NCI-H128 (cell line): ENCODE results near the gene ZNF280B.

Experiments used
- DNase-seq: peaks from one replicate; lab custom pipeline; 2025; ENCODE audit not compliant: unreplicated experiment; lab: John Stamatoyannopoulos, UW

ZNF280B gene

DNA sequence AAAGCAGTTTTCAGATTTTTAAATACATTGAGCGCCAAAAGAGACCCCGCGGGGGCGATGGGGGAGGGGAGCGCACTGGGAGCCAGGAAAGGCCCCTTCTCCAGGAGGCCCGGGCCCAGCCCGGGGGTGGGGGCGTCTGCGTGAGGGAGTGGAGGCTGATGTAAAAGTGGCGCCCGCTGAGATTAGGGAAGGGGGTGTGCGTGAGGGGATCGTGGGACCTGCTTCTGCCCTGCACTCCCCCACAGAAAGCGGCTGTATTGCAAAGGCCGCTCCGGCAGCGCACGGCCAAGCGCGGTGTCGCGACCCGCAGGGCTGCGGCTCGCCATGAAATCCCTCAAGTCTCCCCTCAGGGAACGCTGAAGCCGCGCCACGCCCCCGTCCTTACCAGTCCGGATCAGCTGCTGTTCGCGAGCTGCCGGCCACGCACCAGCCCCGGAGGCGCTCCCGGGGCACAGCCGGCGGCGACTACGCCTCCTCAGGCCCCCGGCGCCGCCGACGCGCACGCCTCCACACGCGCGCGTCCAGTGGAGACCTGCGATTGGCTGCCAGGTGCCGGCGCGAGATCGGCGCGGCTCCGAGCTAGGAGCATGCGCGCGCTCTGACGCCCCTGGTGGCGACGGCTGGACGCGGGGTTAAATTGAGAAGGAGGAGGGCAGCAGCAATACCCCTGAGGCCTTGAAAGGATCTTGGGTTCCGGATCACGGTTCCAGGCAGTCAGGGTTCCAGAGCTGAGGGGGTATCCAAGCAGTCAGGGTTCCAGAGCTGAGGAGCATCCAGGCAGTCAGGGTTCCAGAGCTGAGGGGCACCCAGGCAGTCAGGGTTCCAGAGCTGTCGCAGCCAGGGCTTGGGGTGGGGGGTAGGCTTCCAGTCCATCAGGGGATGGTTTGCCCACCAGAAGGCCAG is at the start of gene ZNF280B:
ZNF280B (minus strand) TSS at position 469 of the 903 bp plus-strand sequence. CDS start 19,344 bp downstream, outside the sequence.
- peak; percentile 14 for DNase-seq

DNA sequence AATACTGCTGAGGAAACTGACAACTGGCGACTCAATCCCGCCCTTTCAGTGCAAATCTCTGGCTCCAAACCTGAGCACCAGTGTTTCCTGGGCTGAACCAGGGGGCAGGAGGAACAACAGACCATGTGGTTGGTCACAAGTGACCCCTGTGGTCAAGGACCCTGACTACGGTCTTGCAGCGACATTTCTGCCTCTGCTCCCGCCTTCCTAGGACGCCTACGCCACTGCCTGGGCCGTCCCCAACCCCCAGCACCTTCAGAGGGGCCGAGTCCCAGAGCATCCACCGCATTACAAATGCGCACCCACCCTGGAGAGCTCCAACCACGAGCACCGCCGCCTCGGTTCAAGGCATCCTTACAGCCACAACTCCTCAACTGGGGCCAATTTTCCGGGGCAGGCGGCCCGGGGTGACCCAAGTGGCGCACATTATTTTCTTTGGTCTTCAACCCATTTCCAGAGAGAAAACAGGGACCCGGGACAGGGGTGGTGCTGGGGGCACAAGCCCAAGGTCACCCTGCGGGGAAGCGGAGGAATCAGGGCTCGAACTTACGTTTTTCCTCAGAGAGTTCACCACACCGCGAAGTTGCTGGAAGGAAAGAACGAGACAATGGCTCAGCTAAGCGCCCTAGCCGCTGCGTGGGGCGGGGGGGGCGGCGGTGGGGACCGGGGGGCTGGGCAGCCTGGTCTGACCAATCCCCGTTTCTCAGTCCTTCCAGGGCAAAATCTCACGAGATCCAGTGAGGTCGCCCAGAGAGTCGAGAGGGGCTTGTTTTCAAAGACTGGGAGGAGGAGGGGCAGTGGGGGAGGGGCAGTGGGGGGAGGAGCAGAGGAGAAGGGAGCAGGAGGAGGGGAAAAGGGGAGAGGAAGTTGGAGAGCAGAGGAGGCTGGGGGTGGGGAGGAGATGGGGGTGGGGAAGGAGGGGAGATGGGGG is 48.7 kb upstream of the ZNF280B start:
- no peak for DNase-seq

DNA sequence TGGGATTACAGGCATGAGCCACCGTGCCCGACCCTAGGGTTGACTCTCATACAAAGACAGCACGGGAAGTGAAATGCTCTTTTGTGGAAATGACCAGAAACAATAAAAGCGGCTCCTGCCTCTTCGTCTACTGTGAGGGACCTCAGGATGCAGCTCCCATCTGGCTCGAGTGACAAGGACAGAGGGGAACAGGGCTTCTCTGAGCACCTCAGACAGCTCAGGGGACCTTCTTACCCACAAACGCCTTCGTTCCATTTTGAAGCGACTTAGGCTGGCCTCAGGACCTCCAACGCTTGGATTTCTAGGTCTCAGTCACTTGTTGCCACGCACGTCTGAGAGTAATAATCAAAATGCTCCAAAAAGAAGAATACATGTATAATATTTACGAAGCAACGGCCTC is 48.0 kb upstream of the ZNF280B start:
- DNase-seq, result no peak

DNA sequence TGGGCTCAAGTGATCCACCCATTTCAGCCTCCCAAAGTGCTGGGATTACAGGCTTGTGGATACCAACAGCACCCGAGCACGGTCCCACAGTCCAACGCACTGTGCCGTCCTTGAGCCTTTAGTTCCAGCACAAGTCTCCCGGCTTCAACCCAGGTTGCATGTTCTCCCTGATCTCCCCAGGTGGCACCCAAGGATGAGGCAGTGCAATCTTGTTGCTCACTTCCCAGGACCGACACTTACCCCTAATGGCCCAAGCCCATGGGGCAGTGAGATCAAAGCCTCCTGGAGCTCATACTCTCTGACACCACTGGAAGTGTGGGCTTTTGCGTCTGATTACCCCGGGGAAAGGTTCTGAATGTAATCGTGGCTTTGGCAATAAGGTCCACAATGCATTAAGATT is 47.1 kb upstream of the ZNF280B start:
- no peak for DNase-seq

DNA sequence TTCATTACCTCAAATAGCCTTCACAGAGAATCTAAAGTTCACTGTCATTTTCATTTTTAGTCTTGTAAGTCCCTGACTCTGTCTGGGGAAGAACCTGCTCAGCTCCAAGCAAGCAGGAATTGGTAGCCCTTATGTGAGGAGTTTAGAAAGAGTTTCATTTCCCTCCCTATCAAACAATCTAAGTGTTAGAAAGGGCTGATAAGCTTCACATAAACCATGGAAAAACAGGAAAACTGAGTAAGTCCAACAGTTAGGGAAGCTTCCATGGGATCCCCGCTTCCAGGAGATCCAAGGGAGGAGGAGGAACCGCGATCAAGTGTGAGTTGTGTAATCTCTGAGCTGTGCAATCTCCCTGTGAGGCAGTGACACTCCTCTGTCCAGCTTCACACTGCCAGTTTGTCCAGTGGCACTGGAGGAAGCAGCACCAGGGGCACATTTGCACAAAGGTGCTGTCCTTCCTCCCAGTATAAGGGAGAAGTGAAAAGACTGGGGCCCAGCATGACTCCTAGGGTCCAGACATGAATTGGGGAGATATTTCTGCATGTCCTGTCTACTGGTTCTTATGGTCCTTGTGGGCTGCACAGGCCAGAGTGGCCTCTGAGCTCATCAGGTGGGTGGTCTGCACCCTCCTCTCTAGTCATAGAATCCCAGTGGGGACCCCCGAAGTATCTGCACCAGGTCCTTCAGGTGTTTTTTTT is 46.2 kb upstream of the ZNF280B start:
- DNase-seq, result no peak

- DNase-seq, result no peak
Measured at GRCh38 chr22:22553735-22554586, 45.4 kb upstream of the ZNF280B start.

DNA sequence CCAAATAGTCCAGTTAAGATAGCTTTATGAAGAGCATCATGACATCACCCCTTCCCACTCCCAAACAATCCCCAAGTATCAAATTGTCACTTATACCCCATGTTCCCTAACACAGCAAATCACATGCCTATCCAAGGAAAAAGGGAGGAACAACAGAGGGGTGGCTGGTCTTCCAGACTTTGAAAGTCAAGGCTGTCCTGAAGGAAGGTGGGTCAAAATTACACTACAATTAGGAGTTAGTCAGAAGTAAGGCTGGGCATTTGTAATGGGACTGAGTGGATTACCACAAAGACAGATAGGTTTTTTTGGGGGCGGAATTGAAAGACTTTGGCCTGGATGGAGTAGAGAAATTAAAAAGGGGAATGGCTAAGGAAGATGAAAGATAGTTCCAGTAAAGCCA is 44.6 kb upstream of the ZNF280B start:
- no peak for DNase-seq

GRCh38 chr22:22552630-22553029 is 44.1 kb upstream of the ZNF280B start:
- DNase-seq, result no peak

DNA sequence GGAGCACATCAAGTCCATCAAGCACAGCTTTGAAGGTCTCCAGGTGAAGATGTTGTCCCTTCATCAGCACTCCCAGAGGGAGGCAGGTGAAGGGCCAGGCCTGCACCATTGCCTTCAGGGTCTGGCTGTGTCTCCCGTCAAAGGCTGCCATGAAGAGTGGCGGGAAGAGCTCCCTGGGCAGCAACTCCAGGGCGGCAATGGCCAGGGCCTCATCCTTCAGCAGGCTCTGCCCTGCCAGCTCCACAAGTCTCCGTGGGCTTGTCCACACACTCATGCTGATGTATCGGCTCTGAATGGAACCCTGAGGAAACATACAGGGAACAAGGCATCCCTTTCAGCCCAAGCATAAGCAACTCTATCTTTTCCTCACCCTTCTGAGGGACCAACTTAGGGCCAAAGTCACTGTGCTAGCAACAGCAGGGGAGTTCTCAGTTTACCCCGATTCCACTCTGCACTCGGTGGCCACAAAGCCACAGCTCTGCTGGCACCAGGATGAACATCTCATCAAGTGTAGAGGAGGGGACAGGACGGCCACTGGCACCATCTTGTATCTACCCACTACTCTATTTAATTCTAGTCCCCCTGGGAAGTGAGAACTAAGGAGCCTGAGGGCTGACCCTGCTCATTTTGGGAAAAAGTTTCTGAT is 42.4 kb upstream of the ZNF280B start:
- no peak for DNase-seq

GRCh38 chr22:22548910-22549309 is 40.4 kb upstream of the ZNF280B start:
- DNase-seq, result no peak

DNA sequence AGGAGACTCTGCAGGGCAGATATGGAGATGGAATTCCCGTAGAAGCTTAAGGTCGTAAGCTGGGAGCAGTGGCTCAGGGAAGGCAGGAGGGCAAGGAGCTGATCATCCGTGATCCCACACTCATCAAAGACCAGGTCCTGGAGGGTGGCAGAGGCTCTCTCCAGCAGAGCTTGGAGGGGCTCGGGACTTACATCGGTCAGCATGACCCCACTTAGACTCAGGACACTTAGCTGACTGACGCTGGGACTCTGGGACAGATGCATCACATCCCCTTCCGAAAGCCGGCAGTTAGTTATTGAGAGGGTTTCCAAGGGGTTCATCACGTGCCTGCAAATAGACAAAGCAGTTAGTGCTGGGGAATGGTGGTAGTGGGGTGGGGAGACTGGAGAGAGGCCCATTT is 39.8 kb upstream of the ZNF280B start:
- DNase-seq, result no peak

DNA sequence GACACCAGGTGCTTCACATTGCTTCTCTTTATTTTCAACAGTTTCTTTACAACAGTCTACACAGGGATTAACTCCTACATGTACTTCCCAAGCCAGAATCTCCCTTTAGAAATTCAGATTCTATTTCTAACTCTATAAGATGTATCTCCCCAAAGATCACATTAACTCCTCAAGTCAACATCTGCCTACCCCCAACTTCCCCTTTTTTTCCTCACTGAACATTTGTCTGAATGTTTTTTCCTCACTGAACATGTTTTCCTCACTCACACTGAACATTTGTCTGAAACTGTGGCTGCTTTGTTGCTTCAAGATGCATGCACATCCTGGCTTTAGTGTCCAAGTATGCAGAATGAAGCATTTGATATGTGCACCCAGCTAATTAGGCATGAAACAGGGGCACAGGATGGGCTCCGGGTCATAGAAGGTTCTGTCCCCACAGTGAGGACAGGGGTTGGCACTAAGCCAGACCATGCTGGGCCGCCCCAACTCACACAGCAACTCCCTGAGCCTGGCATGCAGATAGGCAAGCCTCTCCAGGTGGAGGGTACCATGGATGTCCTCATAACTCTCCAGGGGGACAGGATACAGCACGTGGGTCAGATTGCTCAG is 39.3 kb upstream of the ZNF280B start:
- DNase-seq, result no peak

DNA sequence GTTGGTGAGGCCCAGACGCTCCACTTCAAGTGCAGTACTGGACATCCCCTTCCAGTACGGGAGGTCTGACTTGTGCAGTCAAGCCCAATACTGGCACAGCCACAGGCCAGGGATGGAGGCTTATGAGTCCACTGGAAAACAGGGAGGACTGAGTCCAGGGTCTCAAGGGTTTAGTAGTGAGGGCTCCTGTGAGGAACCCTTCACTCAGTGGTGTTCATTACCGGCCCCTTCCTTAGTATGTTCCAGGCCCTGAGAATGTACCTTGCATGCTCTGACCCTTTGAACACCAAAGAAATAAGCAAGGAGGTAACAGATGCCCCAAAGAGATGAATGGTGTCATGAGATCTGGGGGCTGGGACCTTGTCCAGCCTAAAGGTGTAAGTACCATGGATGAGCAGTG is 38.7 kb upstream of the ZNF280B start:
- DNase-seq, result no peak

GRCh38 chr22:22546490-22546889 is 37.9 kb upstream of the ZNF280B start:
- DNase-seq, result no peak

GRCh38 chr22:22545084-22545483 is 36.5 kb upstream of the ZNF280B start:
- no peak for DNase-seq

DNA sequence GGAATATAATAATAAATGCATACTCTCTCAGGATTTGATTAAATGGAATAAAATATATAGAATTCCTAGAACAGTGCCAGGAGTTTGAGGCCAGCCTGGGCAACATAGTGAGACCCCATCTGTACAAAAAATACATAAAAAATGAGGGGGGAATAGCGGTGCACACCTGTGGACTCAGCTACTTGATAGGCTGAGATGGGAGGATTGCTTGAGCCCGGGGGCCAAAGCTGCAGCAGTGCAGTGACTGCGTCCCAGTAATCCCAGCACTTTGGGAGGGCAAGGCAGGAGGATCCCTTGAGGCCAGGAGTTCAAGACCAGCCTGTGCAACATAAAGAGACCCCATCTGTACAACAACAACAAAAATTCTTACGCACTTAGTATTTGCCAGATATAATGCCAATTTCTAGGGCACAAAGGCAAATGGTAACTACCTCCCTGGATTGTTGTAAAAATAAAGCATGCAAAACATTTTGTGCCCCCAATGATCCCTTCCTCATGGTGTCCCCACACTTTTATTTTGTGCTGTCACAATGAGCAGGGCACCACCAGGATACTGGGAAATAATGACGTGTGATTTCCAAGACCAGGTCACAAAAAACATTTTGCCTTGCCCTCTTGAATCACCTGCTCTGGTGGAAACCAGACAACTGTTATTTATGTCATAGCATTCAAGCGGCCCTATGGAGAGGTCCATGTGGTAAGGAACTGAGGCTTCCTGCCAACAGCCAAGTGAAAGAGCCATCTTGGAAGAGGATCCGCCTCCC is 29.9 kb upstream of the ZNF280B start:
- no peak for DNase-seq

DNA sequence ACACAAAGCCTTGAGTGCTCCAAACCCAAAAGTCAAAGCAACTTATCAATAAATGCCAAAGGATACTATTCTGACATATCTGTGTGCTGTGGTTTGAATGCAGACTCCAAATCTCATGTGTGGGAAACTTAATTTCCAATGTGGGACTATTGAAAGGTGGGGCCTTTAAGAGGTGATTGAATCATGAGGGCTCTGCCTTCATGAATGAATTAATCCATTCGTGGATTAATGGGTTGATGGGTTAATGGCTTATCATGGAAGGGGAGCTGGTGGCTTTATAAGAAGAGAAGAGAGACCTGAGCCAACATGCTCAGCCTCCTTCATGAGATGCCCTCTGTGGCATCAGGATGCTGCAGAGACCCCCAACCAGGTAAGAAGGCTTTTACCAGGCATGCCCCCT is 28.4 kb upstream of the ZNF280B start:
- no peak for DNase-seq

- no peak for DNase-seq
Measured at GRCh38 chr22:22536515-22536914, 28.0 kb upstream of the ZNF280B start.

- DNase-seq, result no peak
Measured at GRCh38 chr22:22535662-22536061, 27.1 kb upstream of the ZNF280B start.
